GM23338 (cell line): ENCODE measurements around the gene DLK1. TPM values are rescaled to one million over a fixed set of nuclear protein-coding genes. Genes with fewer than 3 reads are reported as not detected.

Experiments
- ATAC-seq: fragments of 200-7000 bp; cut with Tn5 transposase; 3 replicates; pipeline ENCODE4 v1.9.1; 2020
- DNase-seq: peaks from one replicate; pipeline ENCODE4 v3.0.0-alpha.2; 2015; ENCODE audit warnings: low spot score
- H2AFZ ChIP-seq: fragments of 200-600 bp; sonication (generic); 2 replicates; pipeline ENCODE4 v1.8.0; 2016; ENCODE audit warnings: antibody characterized with exemption, mild to moderate bottlenecking, moderate library complexity
- H3F3A ChIP-seq: fragments of 200-600 bp; sonication (generic); replicated peaks from 2 replicates; pipeline ENCODE4 v1.8.0; 2017; ENCODE audit warnings: antibody characterized with exemption, mixed run types, low read depth
- H3K27ac ChIP-seq: fragments of 200-600 bp; sonication (generic); 2 replicates; pipeline ENCODE4 v1.6.1; 2016; ENCODE audit warnings: low read depth
- H3K27me3 ChIP-seq: fragments of 200-600 bp; sonication (generic); 2 replicates; pipeline ENCODE4 v1.8.0; 2016; ENCODE audit warnings: mild to moderate bottlenecking, mixed run types, moderate library complexity; ENCODE audit not compliant: insufficient read depth
- H3K36me3 ChIP-seq: fragments of 200-600 bp; sonication (generic); 2 replicates; pipeline ENCODE4 v1.8.0; 2016; ENCODE audit warnings: mild to moderate bottlenecking; ENCODE audit not compliant: insufficient read depth
- H3K4me1 ChIP-seq: fragments of 200-600 bp; sonication (generic); 2 replicates; pipeline ENCODE4 v1.8.0; 2016; ENCODE audit warnings: mild to moderate bottlenecking, moderate library complexity; ENCODE audit not compliant: insufficient read depth
- H3K4me2 ChIP-seq: fragments of 200-600 bp; sonication (generic); 2 replicates; pipeline ENCODE4 v1.7.1; 2017; ENCODE audit warnings: mixed run types
- H3K4me3 ChIP-seq: fragments of 200-600 bp; sonication (generic); 2 replicates; pipeline ENCODE4 v1.6.1; 2016; ENCODE audit warnings: mixed run types
- H3K79me2 ChIP-seq: fragments of 200-600 bp; sonication (generic); replicated peaks from 2 replicates; pipeline ENCODE4 v1.8.0; 2017; ENCODE audit warnings: mild to moderate bottlenecking; ENCODE audit not compliant: insufficient read depth
- H3K9me2 ChIP-seq: fragments of 200-600 bp; sonication (generic); 2 replicates; pipeline ENCODE4 v1.8.0; 2017; ENCODE audit not compliant: insufficient read depth
- H4K20me1 ChIP-seq: fragments of 200-600 bp; sonication (generic); replicated peaks from 2 replicates; pipeline ENCODE4 v1.8.0; 2017; ENCODE audit warnings: mild to moderate bottlenecking; ENCODE audit not compliant: insufficient read depth
- H3K27ac Mint-ChIP-seq: 2 replicates; pipeline ENCODE4 v1.8.0; 2020; ENCODE audit warnings: inconsistent platforms, mild to moderate bottlenecking, moderate library complexity, mixed read lengths
- H3K27me3 Mint-ChIP-seq: 3 replicates; pipeline ENCODE4 v1.8.0; 2022; ENCODE audit warnings: low read depth, mild to moderate bottlenecking, moderate library complexity, mixed read lengths, inconsistent platforms; ENCODE audit not compliant: insufficient read depth, poor library complexity
- H3K36me3 Mint-ChIP-seq: 3 replicates; pipeline ENCODE4 v1.8.0; 2021; ENCODE audit warnings: low read depth, mild to moderate bottlenecking, inconsistent platforms, moderate library complexity, mixed read lengths
- H3K4me1 Mint-ChIP-seq: 3 replicates; pipeline ENCODE4 v1.8.0; 2020; ENCODE audit warnings: mild to moderate bottlenecking, inconsistent platforms, mixed read lengths
- H3K4me3 Mint-ChIP-seq: 3 replicates; pipeline ENCODE4 v1.8.0; 2021; ENCODE audit warnings: moderate library complexity, mild to moderate bottlenecking, inconsistent platforms, mixed read lengths
- H3K9me3 Mint-ChIP-seq: 3 replicates; pipeline ENCODE4 v1.8.0; 2020; ENCODE audit warnings: moderate library complexity, mild to moderate bottlenecking, inconsistent platforms, mixed read lengths
- CREB1 ChIP-seq: fragments of 250-450 bp; sonication (Bioruptor Pico); IDR thresholded peaks from 2 replicates; pipeline ENCODE4 v1.5.0; 2020; ENCODE audit warnings: low read depth, mild to moderate bottlenecking, moderate library complexity
- CTCF ChIP-seq, 2 experiments: fragments of 200-600 bp in 1 of 2; sonication (generic) in 1 of 2; conservative IDR thresholded peaks; 2 replicates each; pipeline versions ENCODE4 v1.5.1 to v1.6.1; 2016 to 2017; ENCODE audit warnings: antibody characterized with exemption in 2 of 2, low read depth in 2 of 2, mild to moderate bottlenecking in 2 of 2, moderate library complexity in 1 of 2
- ETS1 ChIP-seq: IDR thresholded peaks from 2 replicates; pipeline ENCODE4 v1.6.1; 2016; ENCODE audit warnings: antibody characterized with exemption
- EZH2 ChIP-seq: fragments of 200-600 bp; sonication (generic); IDR thresholded peaks from one replicate; pipeline ENCODE4 v1.8.0; 2017; ENCODE audit warnings: antibody characterized with exemption, mild to moderate bottlenecking, low read depth; ENCODE audit not compliant: unreplicated experiment
- EZH2phosphoT487 ChIP-seq: fragments of 200-600 bp; sonication (generic); IDR thresholded peaks from one replicate; pipeline ENCODE4 v1.8.1; 2018; ENCODE audit warnings: antibody characterized with exemption; ENCODE audit not compliant: unreplicated experiment
- JUNB ChIP-seq: IDR thresholded peaks from one replicate; pipeline ENCODE4 v1.6.1; 2016; ENCODE audit warnings: antibody characterized with exemption; ENCODE audit not compliant: unreplicated experiment
- NANOG ChIP-seq: IDR thresholded peaks from 2 replicates; pipeline ENCODE4 v1.6.1; 2016; ENCODE audit warnings: antibody characterized with exemption, borderline replicate concordance
- POLR2AphosphoS5 ChIP-seq: IDR thresholded peaks from 2 replicates; pipeline ENCODE4 v1.6.1; 2016; ENCODE audit warnings: antibody characterized with exemption, low read depth
- REST ChIP-seq: IDR thresholded peaks from one replicate; pipeline ENCODE4 v1.6.1; 2018; ENCODE audit warnings: antibody characterized with exemption; ENCODE audit not compliant: unreplicated experiment
- STAT1 ChIP-seq: IDR thresholded peaks from one replicate; pipeline ENCODE4 v1.6.1; 2016; ENCODE audit warnings: antibody characterized with exemption; ENCODE audit not compliant: unreplicated experiment
- ZNF114 ChIP-seq: fragments of 250-450 bp; sonication (Bioruptor Pico); IDR thresholded peaks from 2 replicates; pipeline ENCODE4 v1.5.0; 2020; ENCODE audit warnings: mild to moderate bottlenecking, moderate library complexity
- ZNF331 ChIP-seq: fragments of 250-450 bp; sonication (Bioruptor Pico); IDR thresholded peaks from 2 replicates; pipeline ENCODE4 v1.5.0; 2020; ENCODE audit warnings: low read depth, mild to moderate bottlenecking, moderate library complexity
- ZNF462 ChIP-seq: fragments of 250-450 bp; sonication (Bioruptor Pico); IDR thresholded peaks from 2 replicates; pipeline ENCODE4 v1.5.0; 2020; ENCODE audit warnings: mild to moderate bottlenecking, moderate library complexity
- polyA plus RNA-seq: library from polyadenylated mRNA; unstranded; fragments of >200 nt; fragmentation: Nextera tagmentation; extraction: Ambion mirVana; gene quantifications from 2 replicates; pipeline ENCODE4 v1.2.1, GENCODE V29; 2016
- total RNA-seq: library from RNA; depleted of rRNA; stranded (reverse); fragments of >200 nt; shearing (Covaris generic); gene quantifications from 2 replicates; pipeline ENCODE4 v1.2.3, GENCODE V29; 2014

The DLK1 gene
- total and polyA plus RNA-seq, 2 experiments from 2014 or later: 1.1 to 1.2 TPM

- H3K4me2 ChIP-seq: no peak overlapping the region
- H3K4me1 Mint-ChIP-seq: peaks cover 21% of the 10 kb centered on the region
- no peaks in the 10 kb centered on the region for H3K36me3 ChIP-seq
- H3F3A ChIP-seq: no peaks in the 10 kb centered on the region
- H3K4me3 Mint-ChIP-seq: no peak overlapping the region
- peak overlapping the region; percentile 47; the same call in 1 of the 2 replicates for H2AFZ ChIP-seq
- no peaks in the 10 kb centered on the region for H4K20me1 ChIP-seq
- no peaks in the 10 kb centered on the region for H3K36me3 Mint-ChIP-seq
- H3K27ac Mint-ChIP-seq: no peak overlapping the region
- no peak for TF ChIP-seq CREB1 (CRISPR knock-in tag)
- no peak for TF ChIP-seq CTCF (conservative IDR thresholded peaks at IDR 0.05; ENCODE audit: low read depth in 2 of 2)
- TF ChIP-seq EZH2: no peak
- TF ChIP-seq ETS1: no peak
- no peak for TF ChIP-seq STAT1
- no peak for TF ChIP-seq ZNF114
- TF ChIP-seq ZNF462 (CRISPR knock-in tag): no peak
- TF ChIP-seq POLR2AphosphoS5: no peak
- TF ChIP-seq ZNF331: no peak
- no peak for TF ChIP-seq NANOG
- TF ChIP-seq EZH2phosphoT487: no peak
- no peak for TF ChIP-seq REST
- TF ChIP-seq JUNB: no peak
- no peaks in the 10 kb centered on the region for H3K4me1 ChIP-seq
- peaks cover 5% of the 10 kb centered on the region; the same call in 2 of the 3 replicates for H3K9me3 Mint-ChIP-seq
- peaks cover 19% of the 10 kb centered on the region for H3K27me3 Mint-ChIP-seq
- no peak overlapping the region for H3K4me3 ChIP-seq
- no peaks in the 10 kb centered on the region for H3K9me2 ChIP-seq
- H3K27ac ChIP-seq: no peak overlapping the region
- ATAC-seq (peak; percentile 16), DNase-seq (no peak)
- H3K79me2 ChIP-seq: no peaks in the 10 kb centered on the region
- 0 out of 2 replicates have a peak, but pooled peaks cover 6% of the 10 kb centered on the region for H3K27me3 ChIP-seq
These were observed 48.9 kb upstream of the DLK1 start for GRCh38 chr14:100677554-100678468.
